HG03045 (cell line): Measurements from ENCODE around the gene VILL.

Experiments used
- ATAC-seq: cut with Tn5 transposase; IDR thresholded peaks from one replicate; pipeline ENCODE4 v1.9.1; 2021; ENCODE audit warnings: mild to moderate bottlenecking, moderate library complexity; ENCODE audit not compliant: unreplicated experiment

The VILL gene

GRCh38 chr3:38015984-38016383, 25.4 kb downstream of the VILL start:
- no peak for ATAC-seq

DNA sequence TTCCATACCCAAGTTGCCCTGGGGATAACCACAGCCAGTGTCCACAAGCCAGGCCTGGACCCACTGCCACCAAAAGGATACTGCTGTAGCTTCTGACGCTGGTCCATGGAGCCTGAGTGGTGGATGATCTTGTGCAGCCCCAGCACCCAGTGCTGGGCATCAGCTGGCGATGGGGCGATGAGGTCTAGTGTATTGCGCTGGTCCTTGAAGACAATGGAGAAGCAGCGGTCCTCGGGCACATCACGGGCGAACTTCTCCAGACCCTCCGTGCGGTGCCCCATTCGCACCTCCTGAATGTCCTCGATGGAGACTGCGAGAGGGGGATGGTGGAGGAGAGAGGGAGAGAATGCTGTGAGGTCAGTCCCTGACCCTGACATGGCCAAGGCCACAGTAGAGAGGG, 25.8 kb downstream of the VILL start:
- no peak for ATAC-seq

- ATAC-seq: no peak
Measured at GRCh38 chr3:38016847-38017444, 26.4 kb downstream of the VILL start.

- ATAC-seq: no peak
Measured at GRCh38 chr3:38017445-38018295, 27.1 kb downstream of the VILL start.

DNA sequence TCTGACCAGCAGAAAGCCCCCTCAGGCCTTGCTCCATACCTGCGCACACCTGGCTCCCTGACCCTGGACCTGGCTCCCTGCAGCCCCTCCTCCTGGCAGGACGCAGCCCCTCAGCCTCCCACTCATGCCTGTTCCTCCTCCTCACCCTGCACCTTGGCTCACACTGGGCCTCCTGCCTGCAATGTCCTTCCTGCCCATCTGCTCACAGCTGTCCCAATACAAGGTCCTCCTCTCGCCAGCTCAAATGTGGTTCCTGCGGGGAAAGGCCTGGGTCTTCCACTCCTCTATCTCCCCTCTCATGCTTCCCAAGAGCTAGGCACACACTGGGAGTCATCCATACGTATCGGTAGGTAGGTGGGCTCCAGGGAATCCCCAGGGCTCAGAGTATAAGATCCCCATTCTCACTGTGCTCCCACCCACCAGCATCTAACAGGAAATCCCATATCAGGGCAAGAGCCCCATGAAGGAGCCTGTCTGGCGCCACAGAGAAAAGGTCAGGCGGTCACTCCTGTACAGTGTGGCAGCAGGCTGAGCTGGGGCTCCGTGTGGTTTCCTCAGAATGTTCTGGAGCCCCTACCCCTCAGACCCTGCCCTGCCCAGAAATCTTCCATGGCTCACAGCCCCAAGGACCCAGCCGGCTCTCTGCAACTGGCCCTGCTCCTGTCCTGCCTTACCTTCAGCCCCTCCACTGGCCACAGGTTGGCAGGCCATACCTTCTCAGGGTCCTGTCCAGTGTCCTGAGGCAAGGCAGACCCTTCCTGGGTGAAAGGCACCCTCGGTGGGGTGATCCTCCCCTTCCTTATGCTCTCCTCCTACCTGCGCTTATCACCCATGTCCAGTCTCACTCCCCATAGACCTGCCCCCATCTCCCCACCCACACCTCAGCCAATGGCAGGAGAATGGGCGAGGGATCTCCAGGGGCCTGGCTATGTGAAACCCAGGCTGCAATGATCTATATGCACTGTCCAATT, 28.0 kb downstream of the VILL start:
- ATAC-seq: no peak

GRCh38 chr3:38019658-38020341, 29.2 kb downstream of the VILL start:
- ATAC-seq: no peak

- ATAC-seq: no peak
Measured at GRCh38 chr3:38020342-38020726, 29.7 kb downstream of the VILL start.

DNA sequence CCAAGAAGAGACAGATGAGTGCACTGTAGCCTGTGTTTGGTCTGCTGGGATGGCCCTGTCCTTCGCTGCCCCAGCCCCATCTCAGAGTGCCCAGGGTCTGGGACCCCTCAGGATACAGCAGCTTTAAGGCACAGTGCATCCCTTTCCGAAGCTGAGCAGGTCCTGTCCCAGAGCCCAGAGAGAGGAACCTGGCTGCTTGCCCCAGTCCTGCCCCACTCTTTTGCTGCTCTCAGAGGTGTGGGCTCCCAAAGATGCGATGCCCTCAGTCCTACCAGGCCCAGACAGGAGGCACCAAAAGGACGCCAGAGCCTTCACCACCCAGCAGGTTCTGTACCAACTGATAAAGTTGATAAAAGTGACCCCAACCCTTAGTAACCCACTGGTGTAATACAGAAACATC, 30.6 kb downstream of the VILL start:
- ATAC-seq: no peak

GRCh38 chr3:38022301-38022700, 31.7 kb downstream of the VILL start:
- no peak for ATAC-seq

DNA sequence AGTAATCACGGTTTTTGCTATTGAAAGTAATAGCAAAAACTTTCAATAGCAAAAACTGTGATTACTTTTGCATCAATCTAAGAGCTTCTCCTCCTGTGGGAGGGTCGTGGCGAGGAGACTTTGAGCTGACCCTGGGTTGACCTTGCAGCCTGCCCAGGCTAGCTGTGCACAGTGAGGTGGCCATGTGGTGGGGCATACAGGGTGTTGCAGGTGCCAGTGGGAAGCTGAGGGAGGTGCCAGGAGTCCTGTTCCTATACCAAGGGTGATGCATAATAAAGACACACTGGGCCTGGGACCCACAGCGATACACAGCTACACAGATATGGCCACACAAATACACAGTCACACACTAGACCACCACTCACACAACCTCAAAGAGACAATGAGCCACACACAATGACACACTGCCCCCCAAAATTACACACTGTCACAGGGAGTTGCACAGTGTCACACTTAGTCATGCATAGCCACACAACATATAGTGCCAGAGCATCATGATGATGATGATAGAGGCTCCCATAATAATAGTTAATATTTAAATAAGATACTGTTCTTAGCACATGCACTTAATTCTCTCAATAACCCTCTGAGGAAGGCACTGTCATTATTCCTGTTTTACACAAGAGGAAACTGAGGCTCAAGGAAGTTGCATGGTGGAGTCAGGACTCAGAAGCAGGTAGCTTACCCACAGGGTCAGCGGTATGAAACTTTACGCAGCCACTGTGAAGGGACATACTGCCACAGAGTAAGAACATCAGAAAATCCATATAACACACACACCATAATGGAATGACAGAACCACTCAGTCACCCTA, 32.5 kb downstream of the VILL start:
- no peak for ATAC-seq

- no peak for ATAC-seq
Measured at GRCh38 chr3:38026856-38027255, 36.3 kb downstream of the VILL start.

DNA sequence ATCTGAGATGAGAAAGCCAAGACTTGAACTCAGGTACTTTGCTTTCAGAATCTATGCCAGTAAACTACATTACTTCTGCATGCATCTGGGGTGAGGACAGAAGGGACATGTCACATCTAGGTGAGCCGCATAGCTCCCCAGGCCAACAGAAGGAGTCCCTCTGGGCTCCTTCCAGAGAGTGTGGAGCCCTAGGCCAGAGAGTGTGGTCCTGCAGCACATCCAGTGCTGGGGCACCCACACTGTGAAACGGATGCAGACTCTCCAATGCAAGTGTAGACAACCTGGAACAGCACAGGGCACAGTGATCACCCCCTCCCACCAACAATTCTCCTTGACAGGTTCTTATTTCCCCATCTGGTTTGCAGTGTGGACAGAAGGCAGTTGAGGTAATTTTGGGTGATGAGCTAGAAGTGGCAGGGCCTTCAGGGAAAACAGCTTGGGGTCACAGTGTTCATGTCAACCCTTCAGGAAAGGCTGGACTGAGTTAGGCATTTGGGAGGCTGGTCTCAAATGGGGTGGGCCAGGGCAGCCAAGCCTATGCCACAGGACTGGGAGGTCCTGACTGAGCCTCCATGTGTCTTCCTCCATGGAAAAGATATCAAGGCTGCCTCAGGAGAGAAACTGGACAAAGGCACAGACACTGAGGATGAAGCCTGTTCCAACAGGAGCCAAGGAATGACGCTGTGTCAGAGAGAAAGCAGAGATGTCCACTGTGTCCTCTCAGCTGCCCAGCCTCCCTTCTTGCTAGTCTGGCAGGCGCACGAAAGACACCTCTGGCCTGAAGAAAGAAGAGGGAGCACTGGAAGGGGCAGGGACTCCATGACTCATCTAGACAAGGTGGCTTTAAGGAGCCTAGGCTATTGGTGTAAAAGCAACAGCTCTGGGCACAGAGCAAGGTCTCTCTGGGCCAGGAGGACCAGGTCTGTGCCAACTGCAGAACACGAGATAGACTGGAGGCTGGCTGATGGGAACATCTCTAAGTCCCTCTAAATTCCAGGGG, 37.2 kb downstream of the VILL start:
- no peak for ATAC-seq

GRCh38 chr3:38028621-38029361, 38.2 kb downstream of the VILL start:
- ATAC-seq: no peak

DNA sequence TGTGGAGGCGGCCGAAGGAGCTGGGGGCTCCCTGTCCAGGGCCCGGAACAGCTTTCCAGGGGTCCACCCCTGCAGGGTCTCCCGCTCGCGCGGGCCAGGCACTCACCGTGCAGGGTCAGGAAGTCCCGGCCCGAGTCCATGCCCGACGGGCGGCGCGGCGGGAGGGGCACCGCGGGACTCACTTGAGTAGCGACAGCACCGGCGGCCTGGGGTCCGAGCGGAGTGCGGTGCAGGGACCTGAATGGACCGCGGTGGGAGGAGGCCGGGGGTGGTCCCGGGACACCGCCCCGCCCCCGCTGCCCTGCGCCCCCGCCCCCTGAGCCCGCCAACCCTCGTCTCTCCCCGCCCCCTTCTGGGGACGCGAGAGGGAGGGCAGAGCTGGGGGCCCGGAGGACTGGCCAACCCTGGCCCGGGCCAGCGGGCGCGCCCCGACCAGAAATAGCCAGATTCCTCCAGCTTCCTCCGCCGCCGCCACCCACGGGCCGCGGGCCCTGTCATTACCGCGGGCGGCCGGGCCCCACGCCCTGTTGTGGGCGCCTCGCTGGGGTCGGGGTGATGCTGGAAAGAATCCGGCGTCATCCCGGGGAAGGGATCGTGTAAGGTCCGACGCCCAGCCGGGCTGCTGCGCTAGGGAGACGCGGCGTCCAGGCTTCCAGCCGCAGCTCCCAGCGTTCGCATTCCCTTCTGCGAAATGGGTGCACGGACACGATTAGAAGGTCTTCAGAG, 39.0 kb downstream of the VILL start, which contains the start of gene PLCD1:
TSS of gene PLCD1 (minus strand) at position 243 of the 726 bp plus-strand sequence. CDS start at position 140, 103 bp downstream.
- ATAC-seq: no peak

DNA sequence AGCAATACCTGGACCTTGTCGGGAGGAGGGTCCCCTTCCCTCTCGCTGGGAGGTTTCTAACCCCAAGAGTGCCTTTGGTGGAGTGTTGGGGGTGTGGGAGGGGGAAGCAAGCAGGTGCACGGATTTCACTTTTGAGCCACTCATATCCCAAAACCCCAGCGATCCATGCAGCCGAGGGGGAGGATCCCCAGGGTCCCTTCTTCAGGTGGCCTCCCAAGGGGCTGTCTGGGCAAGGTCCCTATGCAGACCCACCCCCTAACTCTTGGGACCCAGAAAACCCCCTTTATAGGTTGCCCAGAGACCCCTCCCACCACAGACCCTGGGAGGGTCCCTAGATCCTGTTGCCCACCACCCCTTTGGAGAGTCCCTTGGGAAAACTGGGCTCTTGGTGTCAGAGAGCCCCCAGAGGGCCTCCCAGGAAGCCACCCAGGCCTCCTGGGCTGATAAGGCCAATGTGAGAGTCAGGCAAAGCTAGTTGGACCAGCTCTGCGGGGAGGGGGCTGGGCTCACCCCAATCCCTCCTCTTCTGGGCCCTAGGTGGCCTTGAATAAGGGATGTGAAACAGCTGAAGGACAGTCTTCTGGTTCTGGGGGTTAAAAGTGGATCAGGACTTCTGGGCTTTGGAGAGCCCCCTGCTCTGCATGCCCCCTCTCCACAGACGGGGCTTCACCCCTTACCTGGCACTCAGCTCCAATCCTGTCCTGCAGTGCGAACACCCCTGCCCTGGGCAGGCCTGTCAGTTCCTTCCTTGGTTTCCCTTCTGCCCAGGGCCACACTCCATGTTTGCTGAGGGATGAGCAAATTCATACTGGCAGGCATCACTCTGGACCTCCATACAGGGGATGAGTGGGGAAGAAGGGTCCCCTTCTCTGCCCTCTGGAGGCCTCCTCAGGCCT, 39.8 kb downstream of the VILL start:
- ATAC-seq: no peak
